ENCODE data around the gene LIPI. TPM values are rescaled to one million over a fixed set of nuclear protein-coding genes. Genes with fewer than 3 reads are reported as not detected.

LIPI gene
- total and polyA plus RNA-seq, 2 experiments from 2014 or later = not detected

GRCh38 chr21:14120091-14120734 is 90.5 kb downstream of the LIPI start:
- H3K4me3 ChIP-seq = no peak overlapping the region
- ATAC-seq (peak; percentile 85), DNase-seq (ENCODE audit: low spot score) (peak; percentile 82)
- no peaks in the 10 kb centered on the region for H4K20me1 ChIP-seq (replicated peaks; ENCODE audit: insufficient read depth)
- H3K9me2 ChIP-seq (ENCODE audit: insufficient read depth) = no peaks in the 10 kb centered on the region
- H3K27me3 ChIP-seq (ENCODE audit: insufficient read depth) = no peaks in the 10 kb centered on the region
- TF ChIP-seq CTCF (conservative IDR thresholded peaks at IDR 0.05; ENCODE audit: low read depth in 2 of 2) (peak; percentile 78 to 99), ZNF331 (CRISPR knock-in tag; IDR thresholded peaks at IDR 0.05; ENCODE audit: low read depth) (no peak)
- no peak overlapping the region for H3K4me2 ChIP-seq
- no peaks in the 10 kb centered on the region for H3K4me1 ChIP-seq (ENCODE audit: insufficient read depth)
- Mint-ChIP-seq H3K9me3 (no peaks in the 10 kb centered on the region), H3K36me3 (ENCODE audit: low read depth) (no peaks in the 10 kb centered on the region), H3K4me1 (peaks cover 5% of the 10 kb centered on the region; the same call in 2 of the 3 replicates), H3K4me3 (no peak overlapping the region), H3K27ac (no peak overlapping the region), H3K27me3 (ENCODE audit: insufficient read depth, low read depth, poor library complexity) (no peaks in the 10 kb centered on the region)
- no peaks in the 10 kb centered on the region for H3K79me2 ChIP-seq (replicated peaks; ENCODE audit: insufficient read depth)
- H3K27ac ChIP-seq (ENCODE audit: low read depth) = no peak overlapping the region
- peak overlapping the region; percentile 4; the same call in 1 of the 2 replicates for H2AFZ ChIP-seq
- H3F3A ChIP-seq (replicated peaks; ENCODE audit: low read depth) = no peaks in the 10 kb centered on the region
- no peaks in the 10 kb centered on the region for H3K36me3 ChIP-seq (ENCODE audit: insufficient read depth)

GRCh38 chr21:14119038-14119437 is 91.7 kb downstream of the LIPI start:
- ATAC-seq (peak; percentile 88), DNase-seq (ENCODE audit: low spot score) (peak; percentile 79)
- Mint-ChIP-seq H3K27ac (no peak overlapping the region), H3K4me1 (peaks cover 16% of the 10 kb centered on the region), H3K36me3 (ENCODE audit: low read depth) (no peaks in the 10 kb centered on the region), H3K4me3 (no peak overlapping the region), H3K9me3 (peaks cover 2% of the 10 kb centered on the region; the same call in 1 of the 3 replicates), H3K27me3 (ENCODE audit: insufficient read depth, low read depth, poor library complexity) (no peaks in the 10 kb centered on the region)
- no peak overlapping the region for H3K4me3 ChIP-seq
- H3K4me2 ChIP-seq = no peak overlapping the region
- no peak overlapping the region; the same call in 1 of the 2 replicates for H2AFZ ChIP-seq
- H4K20me1 ChIP-seq (replicated peaks; ENCODE audit: insufficient read depth) = no peaks in the 10 kb centered on the region
- H3K4me1 ChIP-seq (ENCODE audit: insufficient read depth) = peaks cover 7% of the 10 kb centered on the region; the same call in 1 of the 2 replicates
- no peaks in the 10 kb centered on the region for H3F3A ChIP-seq (replicated peaks; ENCODE audit: low read depth)
- no peaks in the 10 kb centered on the region; the same call in 1 of the 2 replicates for H3K9me2 ChIP-seq (ENCODE audit: insufficient read depth)
- TF ChIP-seq EZH2 (IDR thresholded peaks at IDR 0.05; ENCODE audit: low read depth, unreplicated experiment) (no peak), ETS1 (IDR thresholded peaks at IDR 0.05) (no peak), ZNF331 (CRISPR knock-in tag; IDR thresholded peaks at IDR 0.05; ENCODE audit: low read depth) (no peak), CTCF (conservative IDR thresholded peaks at IDR 0.05; ENCODE audit: low read depth in 2 of 2) (peak; percentile 56 to 62), JUNB (IDR thresholded peaks at IDR 0.05; ENCODE audit: unreplicated experiment) (no peak)
- H3K36me3 ChIP-seq (ENCODE audit: insufficient read depth) = no peaks in the 10 kb centered on the region
- H3K27me3 ChIP-seq (ENCODE audit: insufficient read depth) = no peaks in the 10 kb centered on the region
- H3K27ac ChIP-seq (ENCODE audit: low read depth) = no peak overlapping the region
- no peaks in the 10 kb centered on the region for H3K79me2 ChIP-seq (replicated peaks; ENCODE audit: insufficient read depth)

Measured in GM23338 (cell line).